A549 treated with GW870086 at 1 μM for 4 hours (cell line): ENCODE measurements around the gene TEX30. TPM values are rescaled to one million over a fixed set of nuclear protein-coding genes. Genes with fewer than 3 reads are reported as not detected.

ENCODE experiments used
- total RNA-seq: library from RNA; stranded (reverse); fragments of 200-300 nt; extraction: Qiagen RNA extraction; gene quantifications from 5 replicates; pipeline ENCODE4 v1.2.3, GENCODE V29; 2022; ENCODE audit warnings: low read depth

Gene TEX30
- total RNA-seq, result 11.4 to 16.6 TPM (median 12.8 TPM) in 5 replicates

DNA sequence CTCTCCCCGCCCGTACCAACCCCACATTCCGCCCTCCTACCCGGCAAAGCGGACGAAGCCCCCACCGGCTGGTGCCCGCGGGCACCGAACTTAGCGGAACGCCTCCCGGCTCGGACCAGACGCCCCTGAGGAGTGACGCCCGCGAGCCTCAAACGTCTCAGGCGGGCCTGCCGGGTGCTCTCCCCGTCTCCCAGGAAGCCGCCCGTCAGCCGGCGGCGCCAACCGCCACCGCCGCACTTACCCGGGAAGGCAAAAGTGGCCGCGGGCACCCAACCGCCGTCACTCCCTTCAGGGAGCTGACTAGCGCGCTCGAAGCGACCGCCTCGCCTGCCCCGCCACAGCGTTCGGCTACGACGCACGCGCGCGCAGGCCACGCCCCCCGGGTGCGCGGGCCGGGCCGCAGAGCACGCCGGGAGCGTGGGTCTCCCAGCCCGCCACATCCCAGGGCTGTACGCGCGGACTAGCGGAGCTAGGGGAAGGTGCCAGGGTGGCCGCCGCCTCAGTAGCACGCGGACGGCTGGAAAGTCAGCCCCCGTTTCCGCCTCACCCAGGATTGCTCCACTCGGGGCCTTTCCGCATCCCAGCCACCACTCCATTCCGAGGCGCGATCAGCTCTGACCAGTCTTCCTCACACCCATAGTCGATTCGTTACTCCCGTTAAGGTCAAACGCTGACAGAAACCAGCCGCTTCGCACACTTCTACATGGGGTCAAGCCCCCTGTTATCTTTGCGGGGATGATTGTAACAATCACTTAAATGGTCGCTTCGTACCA is at the start of gene TEX30:
Gene TEX30, minus strand, starts transcription at position 346 of the 773 bp plus-strand sequence. CDS start 3,760 bp downstream, outside the sequence.

DNA sequence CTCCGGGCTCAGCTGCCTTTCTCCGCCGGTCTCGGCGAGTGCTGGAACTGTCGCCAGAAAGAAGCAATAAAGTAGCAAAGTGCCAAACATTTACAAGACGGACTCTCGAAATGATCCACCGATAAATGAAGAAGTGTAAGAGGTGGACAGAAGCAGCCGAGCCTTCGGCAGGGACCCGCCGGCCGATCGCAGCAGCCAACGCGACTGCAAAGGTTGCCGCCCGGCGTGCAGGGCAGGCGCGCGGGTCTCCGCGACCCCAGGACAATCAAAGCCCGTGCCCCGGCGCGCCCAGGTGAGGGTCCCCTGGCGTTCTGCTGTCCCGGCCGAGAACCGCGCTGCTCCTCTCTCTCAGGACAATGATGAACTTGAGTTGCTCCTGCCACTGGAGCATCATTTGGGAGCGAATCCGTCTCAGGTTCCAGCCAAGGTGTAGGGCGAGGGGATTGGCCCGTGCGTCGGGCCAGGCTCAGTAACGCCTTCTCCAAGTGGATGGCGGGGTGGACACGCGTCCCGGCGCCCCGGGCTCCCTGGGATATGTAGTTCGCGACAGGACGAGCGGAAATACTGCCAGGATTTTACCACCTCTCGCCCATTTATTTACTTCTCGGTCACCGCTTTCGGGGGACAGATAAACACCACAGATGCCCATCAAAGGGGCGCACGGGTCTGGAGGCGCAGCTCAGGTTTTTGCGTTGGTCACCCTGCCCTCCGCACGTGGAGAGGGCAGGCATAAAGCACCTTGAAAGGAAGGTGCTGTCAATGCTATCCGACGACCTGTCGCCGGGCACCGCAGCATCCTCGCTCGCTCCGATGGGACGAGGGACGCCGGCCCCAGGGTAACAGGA is 25.2 kb upstream of the TEX30 start, which contains the start of the genes BIVM and POGLUT2:
Gene BIVM, plus strand, starts transcription at position 539 of the 845 bp plus-strand sequence. CDS start 8,149 bp downstream, outside the sequence.
Gene POGLUT2, minus strand, starts transcription at position 396 of the 845 bp plus-strand sequence. Its CDS starts 306 bp downstream, at position 90.

Other genes with a start within 250 kb of the TEX30 start
- gene TPP2, start 176.8 kb downstream of the TEX30 start, total RNA-seq, result 12.2 to 16.7 TPM (median 15.7 TPM) in 5 replicates
- not detected in 5 replicates for gene METTL21C, start 78.7 kb downstream of the TEX30 start, total RNA-seq
- gene POGLUT2, start 25.2 kb upstream of the TEX30 start, total RNA-seq, result 6.0 to 7.6 TPM (median 6.2 TPM) in 5 replicates
- gene BIVM, start 25.3 kb upstream of the TEX30 start, total RNA-seq, result 2.9 to 4.9 TPM (median 4.7 TPM) in 5 replicates
- gene ERCC5, start 72.2 kb upstream of the TEX30 start, total RNA-seq, result 14.4 to 18.4 TPM (median 15.9 TPM) in 5 replicates